HL-60 (cell line): Measurements from ENCODE around the gene KANK3.

Experiments
- CTCF ChIP-seq: IDR thresholded peaks from one replicate; pipeline ENCODE4 v1.5.1; 2011; ENCODE audit warnings: low read length, control low read depth, inconsistent platforms; ENCODE audit not compliant: insufficient read depth
- POLR2AphosphoS5 ChIP-seq: IDR thresholded peaks from 2 replicates; pipeline ENCODE4 v1.6.1; 2012; ENCODE audit warnings: low read depth

DNA sequence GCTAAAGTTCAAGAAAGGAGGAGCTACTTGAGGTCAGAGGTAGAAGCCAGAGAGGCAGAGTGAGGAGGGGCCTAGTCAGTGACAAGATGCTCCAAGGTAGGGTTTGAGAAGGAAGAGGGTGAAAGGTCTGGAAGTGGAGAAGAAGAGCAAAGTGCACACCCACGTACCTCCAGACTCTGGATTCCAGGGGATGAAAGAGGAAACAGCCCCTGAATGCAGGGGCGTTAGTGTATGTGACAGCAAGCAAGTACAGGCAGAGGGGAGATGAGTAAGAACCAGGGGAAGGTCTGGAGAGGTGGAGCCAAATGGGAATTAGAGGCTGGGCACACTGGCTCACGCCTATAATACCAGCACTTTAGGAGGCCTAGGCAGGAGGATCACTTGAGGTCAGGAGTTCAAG lies 13.1 kb downstream of the KANK3 start:
- TF ChIP-seq CTCF (no peak), POLR2AphosphoS5 (no peak)
